ENCODE results near the gene STYXL2. TPM values are rescaled to one million over a fixed set of nuclear protein-coding genes. Genes with fewer than 3 reads are reported as not detected.

Gene STYXL2
- total and polyA plus RNA-seq, 2 of the 8 experiments (the other 6 are each of a cell fraction or from before 2014, with no cell fraction given), result 0.09 to 0.22 TPM

- H3K4me1 ChIP-seq (replicated peaks in 1 of 4; ENCODE audit: control insufficient read depth in 3 of 4, insufficient read depth in 4 of 4, low read length in 3 of 4), result peaks cover 0 to 14% (median 3%) of the 10 kb centered on the region in 4 experiments; a peak in 5 of 7 replicates
- no peak overlapping the region for H4K8ac ChIP-seq (ENCODE audit: extremely low read depth, insufficient read depth, low read length)
- no peak overlapping the region for H3K4ac ChIP-seq (replicated peaks; ENCODE audit: insufficient read length, low read depth, low read length)
- no peak overlapping the region for H3K14ac ChIP-seq (ENCODE audit: insufficient read length)
- no peaks in the 10 kb centered on the region; a peak in 2 of 7 replicates for H3K27me3 ChIP-seq (replicated peaks in 1 of 4; ENCODE audit: control insufficient read depth in 3 of 4, extremely low read depth in 1 of 4, insufficient read depth in 3 of 4, low read length in 3 of 4)
- H3K23me2 ChIP-seq (ENCODE audit: low read depth, low read length), result peaks cover 7% of the 10 kb centered on the region
- no peaks in the 10 kb centered on the region for H3K79me2 ChIP-seq (ENCODE audit: control insufficient read depth in 1 of 2, insufficient read depth in 2 of 2, low read length in 2 of 2)
- CTCF ChIA-PET (ENCODE audit: partially characterized antibody), result interaction anchor here (0.6 to 1.4 kb wide), 2 partner anchors 20 to 55 kb away, joined by 3 to 5 read pairs; no protein-coding TSS in a partner anchor
- no peak overlapping the region for H2BK15ac ChIP-seq (ENCODE audit: low read length)
- H3K18ac ChIP-seq (ENCODE audit: extremely low read depth, low read length), result no peak overlapping the region
- H3K56ac ChIP-seq (replicated peaks; ENCODE audit: insufficient read length, low read depth, low read length), result no peak overlapping the region
- no peak overlapping the region for H2BK5ac ChIP-seq (ENCODE audit: low read depth, low read length)
- FAIRE-seq, result no peak
- no peak overlapping the region for H2AK5ac ChIP-seq (ENCODE audit: low read depth, low read length)
- H3K36me3 ChIP-seq (ENCODE audit: control insufficient read depth in 2 of 4, insufficient read depth in 4 of 4, low read length in 3 of 4), result no peaks in the 10 kb centered on the region
- WGBS, 2 experiments (ENCODE audit: extremely low coverage in 1 of 2, insufficient coverage in 1 of 2, insufficient read length in 1 of 2, insufficient replicate concordance in 2 of 2, low coverage in 1 of 2, low lambda C conversion rate in 2 of 2, missing lambda C conversion rate in 1 of 2), result 91% methylated on average over 5 of the region's 5 CpGs; no CpG with 5 or more reads in 1 of the 2 experiments
- H3K4me2 ChIP-seq (ENCODE audit: insufficient read depth in 1 of 2, low read depth in 2 of 2, low read length in 2 of 2), result no peak overlapping the region
- H2BK20ac ChIP-seq (ENCODE audit: low read length), result no peak overlapping the region
- no peak overlapping the region for H3K27ac ChIP-seq (ENCODE audit: low read depth, low read length)
- no peak overlapping the region for H3K23ac ChIP-seq (ENCODE audit: insufficient read length)
- no peaks in the 10 kb centered on the region for H3K9me3 ChIP-seq (ENCODE audit: insufficient read depth in 2 of 2, low read depth in 1 of 2, low read length in 1 of 2)
- no peak overlapping the region for H2AFZ ChIP-seq (ENCODE audit: low read length)
- POLR2A ChIA-PET (ENCODE audit: partially characterized antibody), result interaction anchor here (1.5 to 2.4 kb wide), 2 partner anchors 45 to 102 kb away, joined by 5 to 8 read pairs; partner anchors contain the start of gene POU2F1
- no peak for TF ChIP-seq HDAC2 (IDR thresholded peaks at IDR 0.05; ENCODE audit: borderline replicate concordance in 1 of 2, low read depth in 2 of 2, low read length in 2 of 2)
- TF ChIP-seq EP300 (IDR thresholded peaks at IDR 0.05; ENCODE audit: borderline replicate concordance in 1 of 2, low read depth in 2 of 2, low read length in 2 of 2), result no peak
- TF ChIP-seq SP4 (IDR thresholded peaks at IDR 0.05; ENCODE audit: low read length), result no peak
- no peak for TF ChIP-seq SUZ12 (IDR thresholded peaks at IDR 0.05; ENCODE audit: low read length)
- TF ChIP-seq ASH2L (IDR thresholded peaks at IDR 0.05; ENCODE audit: low read length), result no peak
- TF ChIP-seq SAP30 (IDR thresholded peaks at IDR 0.05; ENCODE audit: insufficient read depth, insufficient replicate concordance, low read length), result no peak
- TF ChIP-seq CHD1 (IDR thresholded peaks at IDR 0.05; ENCODE audit: low read depth, low read length), result no peak
- peak; percentile 100 for TF ChIP-seq MAFK (IDR thresholded peaks at IDR 0.05; ENCODE audit: low read depth, low read length)
- TF ChIP-seq CBX5 (IDR thresholded peaks at IDR 0.05; ENCODE audit: low read depth, low read length), result no peak
- TF ChIP-seq SP1 (IDR thresholded peaks at IDR 0.05; ENCODE audit: low read depth, low read length), result no peak
- peak; percentile 63 for TF ChIP-seq BACH1 (IDR thresholded peaks at IDR 0.05; ENCODE audit: low read length)
- TF ChIP-seq RAD21 (IDR thresholded peaks at IDR 0.05 in 1 of 2, conservative IDR thresholded peaks at IDR 0.05 in 1 of 2; ENCODE audit: low read depth in 2 of 2, low read length in 2 of 2), result no peak
- TF ChIP-seq EZH2 (IDR thresholded peaks at IDR 0.05; ENCODE audit: low read depth, low read length, severe bottlenecking), result no peak
- TF ChIP-seq GTF2F1 (IDR thresholded peaks at IDR 0.05; ENCODE audit: borderline replicate concordance, low read depth, low read length), result no peak
- H3K9ac ChIP-seq (replicated peaks in 1 of 4; ENCODE audit: extremely low read depth in 1 of 4, low read depth in 3 of 4, low read length in 3 of 4), result no peak overlapping the region
- H2BK12ac ChIP-seq (ENCODE audit: low read depth, low read length), result no peak overlapping the region
- H4K20me1 ChIP-seq (replicated peaks in 1 of 2; ENCODE audit: control insufficient read depth in 1 of 2, insufficient read depth in 2 of 2, low read length in 2 of 2), result no peaks in the 10 kb centered on the region
- no peaks in the 10 kb centered on the region for H3K79me1 ChIP-seq (ENCODE audit: low read depth, low read length)
- no peak overlapping the region for H4K5ac ChIP-seq (ENCODE audit: insufficient read length, low read depth, low read length)
- no peak overlapping the region for H4K91ac ChIP-seq (replicated peaks; ENCODE audit: insufficient read length, low read length)
- no peak overlapping the region for H3K4me3 ChIP-seq (ENCODE audit: extremely low read depth in 1 of 4, insufficient read depth in 2 of 4, low read depth in 3 of 4, low read length in 4 of 4)
- H2BK120ac ChIP-seq (replicated peaks; ENCODE audit: low read depth, low read length), result no peak overlapping the region
- DNase-seq (ENCODE audit: low read depth in 1 of 2, low spot score in 2 of 2), result no peak
Measured at GRCh38 chr1:167118188-167118587, 24.3 kb downstream of the STYXL2 start.
